ENCODE data around the gene TMEM117.

TMEM117 gene

DNA sequence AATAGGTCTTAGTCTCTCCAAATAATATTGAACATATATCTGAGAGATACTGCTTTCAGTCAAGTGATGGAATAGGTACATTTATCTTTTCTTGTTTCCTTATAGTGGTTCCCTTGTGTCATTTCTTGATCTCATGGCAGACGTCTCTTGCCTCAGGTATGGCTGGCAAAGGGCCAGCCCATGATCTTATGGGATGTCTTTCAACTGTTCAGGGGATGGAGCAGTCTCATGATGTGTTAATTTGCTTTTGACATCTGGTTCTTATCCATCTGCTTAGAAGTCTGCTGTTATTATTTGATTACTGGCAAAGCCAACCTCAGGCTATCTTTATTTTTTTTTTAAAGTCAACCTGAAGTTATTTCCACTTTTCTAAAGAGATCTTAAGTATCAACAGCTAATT, 262.9 kb downstream of the TMEM117 start (continued):
- no peak for TF ChIP-seq ZFP3 (tag by site-specific recombination; IDR thresholded peaks at IDR 0.05; ENCODE audit: low read depth)
- no peak for TF ChIP-seq KLF16 (tag by site-specific recombination; IDR thresholded peaks at IDR 0.05)

DNA sequence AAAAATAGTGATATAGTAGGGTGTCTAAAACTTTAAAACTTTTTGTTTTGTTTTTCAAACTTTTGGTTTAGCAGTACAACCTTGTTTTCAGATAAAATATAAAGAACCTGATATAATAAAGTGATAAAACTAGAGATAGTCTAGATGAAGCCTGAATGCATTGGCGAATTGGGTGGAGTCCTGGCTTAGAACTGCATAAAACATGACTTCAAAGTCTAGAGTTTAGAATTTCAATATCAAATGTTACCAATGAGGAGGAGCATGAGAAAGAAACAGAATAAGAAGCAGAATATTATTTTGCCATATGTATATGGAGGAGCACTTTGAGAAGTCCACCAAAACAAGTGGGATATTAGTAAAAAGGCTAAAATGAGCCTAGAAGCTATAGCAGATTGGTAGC, 263.6 kb downstream of the TMEM117 start:
- H3K27ac ChIP-seq (ENCODE audit: extremely low read depth, low read depth, low read length), result no peak overlapping the region
- H3K4me3 ChIP-seq (ENCODE audit: low read depth, low read length), result no peak overlapping the region
- POLR2A ChIA-PET, result no interaction called here
- TF ChIP-seq, protein P1, sequence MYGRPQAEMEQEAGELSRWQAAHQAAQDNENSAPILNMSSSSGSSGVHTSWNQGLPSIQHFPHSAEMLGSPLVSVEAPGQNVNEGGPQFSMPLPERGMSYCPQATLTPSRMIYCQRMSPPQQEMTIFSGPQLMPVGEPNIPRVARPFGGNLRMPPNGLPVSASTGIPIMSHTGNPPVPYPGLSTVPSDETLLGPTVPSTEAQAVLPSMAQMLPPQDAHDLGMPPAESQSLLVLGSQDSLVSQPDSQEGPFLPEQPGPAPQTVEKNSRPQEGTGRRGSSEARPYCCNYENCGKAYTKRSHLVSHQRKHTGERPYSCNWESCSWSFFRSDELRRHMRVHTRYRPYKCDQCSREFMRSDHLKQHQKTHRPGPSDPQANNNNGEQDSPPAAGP (tag by site-specific recombination; IDR thresholded peaks at IDR 0.05), result no peak
- TF ChIP-seq BCL11A (tag by site-specific recombination; IDR thresholded peaks at IDR 0.05; ENCODE audit: low read depth) (no peak), ZFHX2 (tag by site-specific recombination; conservative IDR thresholded peaks at IDR 0.05) (no peak), REPIN1 (tag by site-specific recombination; IDR thresholded peaks at IDR 0.05; ENCODE audit: low read depth) (no peak), ZNF146 (tag by site-specific recombination; IDR thresholded peaks at IDR 0.05) (no peak), ZNF221 (tag by site-specific recombination; IDR thresholded peaks at IDR 0.05; ENCODE audit: borderline replicate concordance) (no peak), ZNF561 (tag by site-specific recombination; IDR thresholded peaks at IDR 0.05; ENCODE audit: borderline replicate concordance) (no peak), ZNF530 (tag by site-specific recombination; IDR thresholded peaks at IDR 0.05; ENCODE audit: low read depth) (no peak)
- TF ChIP-seq, protein P2, sequence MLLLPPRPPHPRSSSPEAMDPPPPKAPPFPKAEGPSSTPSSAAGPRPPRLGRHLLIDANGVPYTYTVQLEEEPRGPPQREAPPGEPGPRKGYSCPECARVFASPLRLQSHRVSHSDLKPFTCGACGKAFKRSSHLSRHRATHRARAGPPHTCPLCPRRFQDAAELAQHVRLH (tag by site-specific recombination; IDR thresholded peaks at IDR 0.05), result no peak
- TF ChIP-seq, protein P3, sequence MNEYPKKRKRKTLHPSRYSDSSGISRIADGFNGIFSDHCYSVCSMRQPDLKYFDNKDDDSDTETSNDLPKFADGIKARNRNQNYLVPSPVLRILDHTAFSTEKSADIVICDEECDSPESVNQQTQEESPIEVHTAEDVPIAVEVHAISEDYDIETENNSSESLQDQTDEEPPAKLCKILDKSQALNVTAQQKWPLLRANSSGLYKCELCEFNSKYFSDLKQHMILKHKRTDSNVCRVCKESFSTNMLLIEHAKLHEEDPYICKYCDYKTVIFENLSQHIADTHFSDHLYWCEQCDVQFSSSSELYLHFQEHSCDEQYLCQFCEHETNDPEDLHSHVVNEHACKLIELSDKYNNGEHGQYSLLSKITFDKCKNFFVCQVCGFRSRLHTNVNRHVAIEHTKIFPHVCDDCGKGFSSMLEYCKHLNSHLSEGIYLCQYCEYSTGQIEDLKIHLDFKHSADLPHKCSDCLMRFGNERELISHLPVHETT (tag by site-specific recombination; IDR thresholded peaks at IDR 0.05), result no peak
- no peaks in the 10 kb centered on the region for H3K9me3 ChIP-seq (ENCODE audit: control insufficient read depth, insufficient read depth, low read depth, low read length)
- CTCF ChIA-PET, result no interaction called here
- H3K36me3 ChIP-seq (ENCODE audit: control insufficient read depth in 2 of 2, insufficient read depth in 1 of 2, low read length in 2 of 2), result no peaks in the 10 kb centered on the region
- no peaks in the 10 kb centered on the region for H3K4me1 ChIP-seq (ENCODE audit: control insufficient read depth, insufficient read depth, low read length)

GRCh38 chr12:44100264-44100663, 264.4 kb downstream of the TMEM117 start:
- no peaks in the 10 kb centered on the region for H3K9me3 ChIP-seq (ENCODE audit: control insufficient read depth, insufficient read depth, low read depth, low read length)
- CTCF ChIA-PET, result interaction anchor here (0.6 kb wide), 1 partner anchor 848 kb away, joined by 4 read pairs; no protein-coding TSS in a partner anchor
- H3K36me3 ChIP-seq (ENCODE audit: control insufficient read depth in 2 of 2, insufficient read depth in 1 of 2, low read length in 2 of 2), result no peaks in the 10 kb centered on the region
- no peak overlapping the region for H3K27ac ChIP-seq (ENCODE audit: extremely low read depth, low read depth, low read length)
- H3K4me3 ChIP-seq (ENCODE audit: low read depth, low read length), result no peak overlapping the region
- no peaks in the 10 kb centered on the region for H3K4me1 ChIP-seq (ENCODE audit: control insufficient read depth, insufficient read depth, low read length)
- POLR2A ChIA-PET, result no interaction called here
- TF ChIP-seq, protein P4, sequence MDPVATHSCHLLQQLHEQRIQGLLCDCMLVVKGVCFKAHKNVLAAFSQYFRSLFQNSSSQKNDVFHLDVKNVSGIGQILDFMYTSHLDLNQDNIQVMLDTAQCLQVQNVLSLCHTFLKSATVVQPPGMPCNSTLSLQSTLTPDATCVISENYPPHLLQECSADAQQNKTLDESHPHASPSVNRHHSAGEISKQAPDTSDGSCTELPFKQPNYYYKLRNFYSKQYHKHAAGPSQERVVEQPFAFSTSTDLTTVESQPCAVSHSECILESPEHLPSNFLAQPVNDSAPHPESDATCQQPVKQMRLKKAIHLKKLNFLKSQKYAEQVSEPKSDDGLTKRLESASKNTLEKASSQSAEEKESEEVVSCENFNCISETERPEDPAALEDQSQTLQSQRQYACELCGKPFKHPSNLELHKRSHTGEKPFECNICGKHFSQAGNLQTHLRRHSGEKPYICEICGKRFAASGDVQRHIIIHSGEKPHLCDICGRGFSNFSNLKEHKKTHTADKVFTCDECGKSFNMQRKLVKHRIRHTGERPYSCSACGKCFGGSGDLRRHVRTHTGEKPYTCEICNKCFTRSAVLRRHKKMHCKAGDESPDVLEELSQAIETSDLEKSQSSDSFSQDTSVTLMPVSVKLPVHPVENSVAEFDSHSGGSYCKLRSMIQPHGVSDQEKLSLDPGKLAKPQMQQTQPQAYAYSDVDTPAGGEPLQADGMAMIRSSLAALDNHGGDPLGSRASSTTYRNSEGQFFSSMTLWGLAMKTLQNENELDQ (tag by site-specific recombination; IDR thresholded peaks at IDR 0.05; ENCODE audit: low read depth), result no peak
- TF ChIP-seq ZNF704 (tag by site-specific recombination; IDR thresholded peaks at IDR 0.05) (no peak), ZSCAN23 (tag by site-specific recombination; IDR thresholded peaks at IDR 0.05) (no peak), ZNF707 (tag by site-specific recombination; IDR thresholded peaks at IDR 0.05) (no peak), FEZF1 (tag by site-specific recombination; IDR thresholded peaks at IDR 0.05) (no peak), ZNF266 (tag by site-specific recombination; IDR thresholded peaks at IDR 0.05; ENCODE audit: low read depth) (no peak), KLF1 (tag by site-specific recombination; IDR thresholded peaks at IDR 0.05) (no peak), TRIM28 (IDR thresholded peaks at IDR 0.05; ENCODE audit: borderline replicate concordance, low read length) (no peak), ZNF112 (tag by site-specific recombination; IDR thresholded peaks at IDR 0.05) (no peak), ZNF16 (tag by site-specific recombination; IDR thresholded peaks at IDR 0.05; ENCODE audit: low read depth) (no peak), ZNF776 (tag by site-specific recombination; IDR thresholded peaks at IDR 0.05; ENCODE audit: borderline replicate concordance) (no peak), ZNF19 (tag by site-specific recombination; IDR thresholded peaks at IDR 0.05; ENCODE audit: low read depth) (no peak)
- TF ChIP-seq, protein P5, sequence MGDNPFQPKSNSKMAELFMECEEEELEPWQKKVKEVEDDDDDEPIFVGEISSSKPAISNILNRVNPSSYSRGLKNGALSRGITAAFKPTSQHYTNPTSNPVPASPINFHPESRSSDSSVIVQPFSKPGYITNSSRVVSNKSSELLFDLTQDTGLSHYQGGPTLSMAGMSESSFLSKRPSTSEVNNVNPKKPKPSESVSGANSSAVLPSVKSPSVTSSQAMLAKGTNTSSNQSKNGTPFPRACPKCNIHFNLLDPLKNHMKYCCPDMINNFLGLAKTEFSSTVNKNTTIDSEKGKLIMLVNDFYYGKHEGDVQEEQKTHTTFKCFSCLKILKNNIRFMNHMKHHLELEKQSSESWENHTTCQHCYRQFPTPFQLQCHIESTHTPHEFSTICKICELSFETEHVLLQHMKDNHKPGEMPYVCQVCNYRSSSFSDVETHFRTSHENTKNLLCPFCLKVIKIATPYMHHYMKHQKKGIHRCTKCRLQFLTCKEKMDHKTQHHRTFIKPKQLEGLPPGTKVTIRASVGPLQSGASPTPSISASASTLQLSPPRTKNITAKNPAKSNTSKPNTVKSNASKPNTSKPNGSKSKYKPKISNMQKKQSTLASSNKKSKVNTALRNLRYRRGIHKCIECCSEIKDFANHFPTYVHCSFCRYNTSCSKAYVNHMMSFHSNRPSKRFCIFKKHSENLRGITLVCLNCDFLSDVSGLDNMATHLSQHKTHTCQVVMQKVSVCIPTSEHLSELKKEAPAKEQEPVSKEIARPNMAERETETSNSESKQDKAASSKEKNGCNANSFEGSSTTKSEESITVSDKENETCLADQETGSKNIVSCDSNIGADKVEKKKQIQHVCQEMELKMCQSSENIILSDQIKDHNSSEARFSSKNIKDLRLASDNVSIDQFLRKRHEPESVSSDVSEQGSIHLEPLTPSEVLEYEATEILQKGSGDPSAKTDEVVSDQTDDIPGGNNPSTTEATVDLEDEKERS (tag by site-specific recombination; IDR thresholded peaks at IDR 0.05), result no peak
